ENCODE results near the gene UNC13B. TPM values are rescaled to one million over a fixed set of nuclear protein-coding genes. Genes with fewer than 3 reads are reported as not detected.

The UNC13B gene
- total RNA-seq, 1 donor from 2014 or later = 52.7 TPM

DNA sequence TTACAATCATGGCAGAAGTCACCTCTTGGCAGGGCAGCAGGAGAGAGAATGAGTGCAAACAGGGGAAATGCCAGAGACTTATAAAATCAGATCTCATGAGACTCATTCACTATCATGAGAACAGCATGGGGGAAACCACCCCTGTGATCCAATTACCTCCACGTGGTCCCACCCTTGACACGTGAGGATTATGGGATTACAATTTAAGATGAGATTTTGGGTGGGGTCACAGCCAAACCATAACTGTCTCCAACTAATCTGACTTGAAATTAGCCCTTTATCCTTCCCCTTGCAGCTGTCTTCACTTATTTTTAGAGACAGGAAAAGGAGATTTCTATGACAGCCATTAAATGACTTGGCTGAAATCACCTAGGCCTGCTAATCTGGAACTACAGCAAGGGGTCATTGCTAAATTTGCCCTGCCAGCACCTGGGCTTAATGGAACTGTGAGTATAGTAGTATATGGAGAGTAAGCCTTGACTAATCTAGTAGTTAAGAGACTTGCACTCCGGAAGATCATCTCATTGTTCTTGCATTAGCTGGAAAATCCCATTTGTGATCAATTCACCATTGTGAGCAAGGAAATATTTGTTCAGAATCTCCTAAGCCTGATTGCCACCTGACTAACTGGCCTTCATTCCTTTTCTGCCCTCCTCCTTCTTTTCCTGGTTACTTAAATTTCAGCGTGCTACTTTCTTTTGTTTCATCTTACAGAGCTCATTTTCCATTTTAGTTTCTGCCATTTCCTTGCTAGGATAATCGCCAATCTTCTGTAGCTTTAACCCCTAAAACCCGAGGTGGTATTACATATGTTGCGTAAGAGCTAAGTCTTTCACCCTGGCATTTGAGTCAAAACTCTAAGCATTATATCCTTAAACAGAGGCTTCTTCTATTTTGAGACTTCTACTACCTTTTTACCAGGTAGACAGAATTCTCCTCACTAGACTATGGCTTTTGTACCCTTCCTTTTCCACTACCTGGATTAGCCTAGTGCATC lies 262.8 kb downstream of the UNC13B start:
- DNase-seq (ENCODE audit: low read depth) = no peak

DNA sequence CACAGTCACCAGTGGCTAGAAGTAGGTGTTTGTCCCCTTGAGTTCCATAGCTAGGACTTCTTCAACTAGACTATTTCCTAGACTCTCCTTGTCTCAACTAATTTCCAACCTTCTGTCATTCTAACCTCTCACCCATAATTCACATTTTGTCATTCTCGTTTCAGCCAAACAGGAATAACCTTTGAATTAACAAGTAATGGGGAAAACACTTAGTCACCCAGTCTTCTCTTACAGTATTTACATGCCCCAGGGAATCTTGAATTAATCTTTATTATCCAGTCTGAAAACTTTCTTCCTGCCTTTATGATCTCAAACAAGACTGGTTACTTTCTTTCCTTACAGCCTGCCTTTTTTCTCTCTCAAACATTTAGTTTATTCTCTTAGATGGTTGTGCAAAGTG lies 264.8 kb downstream of the UNC13B start:
- DNase-seq (ENCODE audit: low read depth) = peak; percentile 26

DNA sequence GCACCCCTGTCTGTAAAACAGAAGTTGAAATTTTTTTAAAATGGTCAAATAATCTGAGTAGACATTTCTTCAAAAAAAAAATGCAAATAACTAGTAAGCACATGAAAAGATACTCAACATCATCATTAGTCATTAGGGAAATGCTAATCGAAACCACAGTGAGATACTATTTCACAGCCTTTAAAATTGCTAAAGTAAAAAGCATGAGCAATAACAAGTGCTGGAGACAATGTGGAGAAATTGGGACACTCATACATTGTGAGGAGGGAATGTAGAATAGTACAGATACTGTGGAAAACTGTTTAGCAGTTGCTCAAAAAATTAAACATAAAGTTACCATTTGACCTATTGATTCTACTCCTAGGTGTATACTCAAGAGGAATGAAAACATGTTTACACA lies 269.7 kb downstream of the UNC13B start:
- no peak for DNase-seq (ENCODE audit: low read depth)

DNA sequence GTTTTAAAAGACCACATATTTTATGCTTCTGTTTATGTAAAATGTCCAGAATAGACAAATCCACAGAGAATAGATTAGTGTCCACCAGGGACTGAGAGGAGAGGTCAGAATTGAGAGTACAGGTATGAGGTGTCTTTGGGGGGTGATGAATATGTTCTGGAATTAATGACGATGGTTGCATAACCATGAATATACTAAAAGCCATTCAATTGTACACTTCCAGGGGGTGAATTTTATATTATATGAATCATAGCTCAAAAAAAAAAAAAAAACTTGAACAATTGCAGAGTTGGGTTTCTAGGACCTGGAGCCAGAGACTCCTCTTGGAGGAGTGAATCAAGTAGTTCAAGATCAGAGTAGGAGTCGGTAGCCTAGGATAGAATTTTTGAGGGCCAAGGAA lies 270.3 kb downstream of the UNC13B start:
- DNase-seq (ENCODE audit: low read depth) = no peak

DNA sequence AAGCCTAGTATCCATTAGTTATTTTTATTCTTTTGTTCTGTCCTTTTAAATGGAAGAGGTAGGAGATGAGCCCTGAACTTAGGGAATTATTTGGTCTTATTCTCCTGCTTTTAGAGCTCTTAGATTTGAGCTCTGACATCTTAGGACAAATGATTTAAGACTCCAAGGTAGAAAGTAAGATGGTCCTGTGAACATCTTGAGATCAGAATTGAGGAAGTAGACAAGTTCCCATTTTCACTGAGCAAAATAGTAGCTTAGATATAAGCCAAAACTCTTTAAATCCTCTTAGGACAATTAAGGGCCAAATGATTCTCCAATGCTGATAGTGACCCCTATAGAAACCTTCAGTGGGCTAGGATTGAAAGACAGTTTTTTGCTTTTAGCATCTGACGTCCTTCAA lies 275.1 kb downstream of the UNC13B start:
- DNase-seq (ENCODE audit: low read depth) = no peak

DNA sequence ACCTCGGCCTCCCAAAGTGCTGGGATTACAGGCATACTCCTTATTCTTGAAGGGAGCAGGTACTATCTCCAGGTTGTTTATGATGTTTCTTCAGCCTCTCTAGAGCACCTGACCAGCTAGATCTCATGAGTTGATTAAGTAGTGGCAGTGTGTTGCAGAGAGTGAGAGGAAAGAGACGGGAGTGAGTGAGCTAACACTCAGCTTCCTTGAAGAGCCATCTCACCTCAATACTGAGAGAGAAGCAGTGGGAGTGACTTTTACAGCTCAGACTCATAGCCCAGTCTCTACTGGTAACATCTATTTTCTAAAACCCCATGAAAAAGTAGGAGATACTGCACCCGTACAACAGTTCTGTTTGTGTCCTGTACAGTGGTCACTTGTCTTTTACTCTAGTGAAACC lies 284.2 kb downstream of the UNC13B start:
- DNase-seq (ENCODE audit: low read depth) = no peak

DNA sequence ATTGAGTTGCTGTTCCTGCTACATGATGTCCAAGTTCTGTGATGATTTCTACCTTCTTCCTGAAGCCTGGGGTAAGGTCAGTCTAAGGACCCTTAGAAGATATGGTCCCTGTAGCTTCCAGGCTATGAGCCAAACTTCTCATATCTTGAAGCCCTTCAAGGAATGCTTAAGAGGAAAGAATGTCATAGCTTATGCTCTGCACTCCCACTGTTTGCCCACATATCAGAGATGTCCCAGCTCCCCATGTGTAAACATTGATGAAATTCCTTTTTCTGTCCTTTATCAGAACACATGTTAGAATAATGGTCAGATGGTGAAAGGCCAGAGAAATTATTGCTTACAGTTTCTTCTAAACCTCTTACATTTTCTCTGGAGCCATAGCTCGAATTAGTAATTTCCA lies 286.7 kb downstream of the UNC13B start:
- no peak for DNase-seq (ENCODE audit: low read depth)

DNA sequence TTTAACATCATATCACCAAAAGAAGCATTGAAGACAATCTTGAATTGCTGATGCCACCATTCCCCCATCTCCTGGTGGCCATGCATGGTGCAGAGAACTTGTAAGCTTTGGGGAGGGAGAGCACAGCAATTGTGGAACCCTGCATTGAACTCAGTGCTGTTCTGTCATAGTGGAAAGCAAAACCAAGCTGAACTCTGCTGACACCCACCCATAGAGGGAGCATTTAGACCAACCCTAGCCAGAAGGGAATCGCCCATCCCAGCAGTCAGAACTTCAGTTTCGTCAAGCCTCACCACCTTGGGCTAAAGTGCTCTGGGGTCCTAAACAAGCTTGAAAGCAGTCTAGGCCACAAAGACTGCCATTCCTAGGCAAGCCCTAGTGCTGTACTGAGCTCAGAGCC lies 290.7 kb downstream of the UNC13B start:
- no peak for DNase-seq (ENCODE audit: low read depth)

DNA sequence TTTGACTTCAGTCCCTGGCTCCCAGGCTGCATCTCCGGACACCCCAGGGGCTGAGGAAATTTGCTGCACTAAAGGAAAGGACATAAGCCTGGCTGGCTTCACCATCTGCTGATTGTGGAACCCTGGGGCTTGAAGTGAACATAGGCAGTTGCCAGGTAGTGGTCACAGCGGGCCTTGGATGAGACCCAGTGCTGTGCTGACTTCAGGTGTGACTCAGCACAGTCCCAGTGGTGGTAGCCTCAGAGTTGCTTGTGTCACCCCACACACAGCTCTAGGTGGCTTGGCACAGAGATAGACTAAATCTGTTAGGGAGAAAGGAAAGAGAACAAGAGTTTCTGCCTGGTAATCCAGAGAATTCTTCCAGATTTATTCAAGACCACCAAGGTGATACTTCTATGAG lies 292.0 kb downstream of the UNC13B start:
- DNase-seq (ENCODE audit: low read depth) = no peak

Other genes starting within 250 kb of the UNC13B start
- gene PHF24, start 203.7 kb upstream of the UNC13B start, total RNA-seq = under 0.01 TPM in 1 of 2 replicates, not detected in the other
- 8.7 and 13.4 TPM in 2 replicates for gene DNAJB5, start 172.3 kb upstream of the UNC13B start, total RNA-seq
- gene VCP, start 89.4 kb upstream of the UNC13B start, total RNA-seq = 396 and 420 TPM in 2 replicates
- gene FANCG, start 82.1 kb upstream of the UNC13B start, total RNA-seq = 6.7 and 13.0 TPM in 2 replicates
- gene PIGO, start 65.4 kb upstream of the UNC13B start, total RNA-seq = 16.5 and 30.6 TPM in 2 replicates
- 128 and 235 TPM in 2 replicates for gene STOML2, start 58.9 kb upstream of the UNC13B start, total RNA-seq
- gene ATOSB, start 46.1 kb upstream of the UNC13B start, total RNA-seq = 32.1 and 36.9 TPM in 2 replicates